A673 (cell line): ENCODE data around the gene AGPAT3. TPM values are rescaled to one million over a fixed set of nuclear protein-coding genes. Genes with fewer than 3 reads are reported as not detected.

Source experiments
- BruUV-seq: library from RNA; stranded (reverse); fragments of 400-500 nt; replicated peaks from 2 replicates; lab custom pipeline; 2021; lab: Mats Ljungman, UMichigan
- CTCF ChIA-PET: fragments of 300-600 bp; sonication (Branson Sonifier 250); formaldehyde crosslinking; loops from one replicate; lab custom pipeline; 2022; ENCODE audit warnings: antibody characterized with exemption; lab: Charles Lee
- POLR2A ChIA-PET: fragments of 300-600 bp; sonication (Branson Sonifier 250); formaldehyde crosslinking; loops from one replicate; lab custom pipeline; 2022; ENCODE audit warnings: antibody characterized with exemption; ENCODE audit not compliant: low non-redundant PET; lab: Charles Lee
- DNase-seq: peaks from one replicate; pipeline ENCODE4 v3.0.0-alpha.2; 2015; ENCODE audit warnings: low spot score
- H3K27ac ChIP-seq: fragments of 200-600 bp; sonication (generic); 2 replicates; pipeline ENCODE4 v1.5.1; 2016; ENCODE audit warnings: mixed run types, low read depth, mild to moderate bottlenecking, mixed read lengths, antibody characterized with exemption, low read length; ENCODE audit not compliant: poor library complexity, severe bottlenecking
- H3K27me3 ChIP-seq: fragments of 200-600 bp; sonication (generic); replicated peaks from 2 replicates; pipeline ENCODE4 v1.6.1; 2017; ENCODE audit warnings: mixed run types, low read depth, mild to moderate bottlenecking, mixed read lengths, antibody characterized with exemption, low read length; ENCODE audit not compliant: insufficient read depth, poor library complexity
- H3K36me3 ChIP-seq: fragments of 200-600 bp; sonication (generic); 2 replicates; pipeline ENCODE4 v1.6.1; 2016; ENCODE audit warnings: mixed run types, mild to moderate bottlenecking, mixed read lengths, antibody characterized with exemption, low read length; ENCODE audit not compliant: insufficient read depth, poor library complexity, severe bottlenecking
- H3K4me1 ChIP-seq: fragments of 200-600 bp; sonication (generic); 2 replicates; pipeline ENCODE4 v1.6.1; 2017; ENCODE audit warnings: mixed run types, mild to moderate bottlenecking, mixed read lengths, antibody characterized with exemption, low read length; ENCODE audit not compliant: insufficient read depth, poor library complexity, severe bottlenecking
- H3K4me3 ChIP-seq: fragments of 200-600 bp; sonication (generic); 2 replicates; pipeline ENCODE4 v1.5.1; 2016; ENCODE audit warnings: low read depth, mixed run types, mild to moderate bottlenecking, mixed read lengths, low read length; ENCODE audit not compliant: poor library complexity, severe bottlenecking
- H3K9me3 ChIP-seq: fragments of 200-600 bp; sonication (generic); 2 replicates; pipeline ENCODE4 v1.6.1; 2016; ENCODE audit warnings: mixed run types, low read depth, mild to moderate bottlenecking, mixed read lengths, antibody characterized with exemption, low read length; ENCODE audit not compliant: poor library complexity, severe bottlenecking
- CTCF ChIP-seq: fragments of 300-800, 200-600 bp; sonication (generic); conservative IDR thresholded peaks from 2 replicates; pipeline ENCODE4 v1.5.1; 2017; ENCODE audit warnings: low read depth, mild to moderate bottlenecking, antibody characterized with exemption, low read length, moderate library complexity, mixed read lengths
- EZH2 ChIP-seq: fragments of 200-600 bp; sonication (generic); IDR thresholded peaks from 2 replicates; pipeline ENCODE4 v1.6.1; 2017; ENCODE audit warnings: borderline replicate concordance, low read depth, mild to moderate bottlenecking, mixed read lengths, antibody characterized with exemption, low read length; ENCODE audit not compliant: poor library complexity, severe bottlenecking
- intact Hi-C: fragments of 100-400 bp; cut with micrococcal nuclease; formaldehyde crosslinking; loops from one replicate; pipeline ENCODE4 v1.10.0; 2022; ENCODE audit not compliant: unreplicated experiment
- total RNA-seq: library from RNA; stranded (reverse); gene quantifications from 2 replicates; pipeline ENCODE4 v1.2.3, GENCODE V29; 2021

AGPAT3 gene
- total RNA-seq, 1 experiment from 2014 or later = 69.6 TPM

GRCh38 chr21:43926196-43926595 lies 61.2 kb downstream of the AGPAT3 start:
- CTCF ChIA-PET = interaction anchor here (0.7 kb wide), 1 partner anchor 74 kb away, joined by 8 read pairs; no protein-coding TSS in a partner anchor
- no peak overlapping the region for H3K27ac ChIP-seq
- H3K27me3 ChIP-seq = no peaks in the 10 kb centered on the region
- TF ChIP-seq CTCF (no peak), EZH2 (no peak)
- peaks cover 2% of the 10 kb centered on the region for H3K36me3 ChIP-seq
- no TSS peak for BruUV-seq
- DNase-seq = no peak
- intact Hi-C loops = loop anchor here (10.0 kb wide), 1 partner anchor 61 kb away; the partner anchor contains the start of gene AGPAT3
- H3K9me3 ChIP-seq = no peaks in the 10 kb centered on the region
- H3K4me1 ChIP-seq = peaks cover 20% of the 10 kb centered on the region
- POLR2A ChIA-PET = no interaction called here
- no peak overlapping the region for H3K4me3 ChIP-seq

GRCh38 chr21:43927591-43928221 lies 62.7 kb downstream of the AGPAT3 start:
- no peak for DNase-seq
- no peak overlapping the region for H3K27ac ChIP-seq
- ChIA-PET POLR2A (no interaction called here), CTCF (no interaction called here)
- BruUV-seq = no TSS peak
- no peak for TF ChIP-seq EZH2
- TF ChIP-seq CTCF = no peak
- peaks cover 6% of the 10 kb centered on the region for H3K4me1 ChIP-seq
- no peaks in the 10 kb centered on the region for H3K9me3 ChIP-seq
- H3K36me3 ChIP-seq = peaks cover 2% of the 10 kb centered on the region
- no peaks in the 10 kb centered on the region for H3K27me3 ChIP-seq
- no peak overlapping the region for H3K4me3 ChIP-seq
- intact Hi-C loops = loop anchor here (10.0 kb wide), 1 partner anchor 63 kb away; the partner anchor contains the start of gene AGPAT3

- no TSS peak for BruUV-seq
- Histone ChIP-seq H3K4me1 (no peaks in the 10 kb centered on the region), H3K9me3 (no peaks in the 10 kb centered on the region), H3K36me3 (peaks cover 2% of the 10 kb centered on the region), H3K27ac (no peak overlapping the region), H3K4me3 (no peak overlapping the region), H3K27me3 (no peaks in the 10 kb centered on the region)
- no peak for DNase-seq
- TF ChIP-seq CTCF (no peak), EZH2 (no peak)
- intact Hi-C loops = loop anchor here (10.0 kb wide), 1 partner anchor 64 kb away; the partner anchor contains the start of gene AGPAT3
- CTCF ChIA-PET = interaction anchor here (0.6 kb wide), 1 partner anchor 67 kb away, joined by 5 read pairs; no protein-coding TSS in a partner anchor
- POLR2A ChIA-PET = no interaction called here
Measured at GRCh38 chr21:43928222-43929125, 63.5 kb downstream of the AGPAT3 start.
